Activated CD4-positive, alpha-beta T cell treated with anti-CD3 and anti-CD28 coated beads for 36 hours (primary cell): ENCODE measurements around the gene STAT5A. TPM values are rescaled to one million over a fixed set of nuclear protein-coding genes. Genes with fewer than 3 reads are reported as not detected.
"Not testable (repeated sequence)": the region's sequence is repeated elsewhere in the genome, so short reads cannot be mapped to it uniquely, and the experiment has no call there.

Experiments used
- ATAC-seq: fragments of 200-7000 bp; cut with Tn5 transposase; one replicate; pipeline ENCODE4 v1.10.0; 2021; ENCODE audit warnings: mild to moderate bottlenecking, moderate library complexity
- CTCF ChIA-PET: fragments of 350-600 bp; sonication (Branson Sonifier 250); formaldehyde crosslinking; loops from one replicate; lab custom pipeline; 2021; ENCODE audit warnings: antibody characterized with exemption; lab: Charles Lee
- POLR2A ChIA-PET: fragments of 350-600 bp; sonication (Branson Sonifier 250); formaldehyde crosslinking; loops from one replicate; lab custom pipeline; 2021; ENCODE audit warnings: antibody characterized with exemption, inconsistent platforms; lab: Charles Lee
- DNase-seq: peaks from one replicate; pipeline ENCODE4 v3.0.0-alpha.2; 2020
- H3K27ac Mint-ChIP-seq: one replicate; pipeline ENCODE4 v1.8.0; 2021; ENCODE audit warnings: mixed read lengths
- H3K27me3 Mint-ChIP-seq: one replicate; pipeline ENCODE4 v1.8.0; 2021; ENCODE audit warnings: mixed read lengths
- H3K36me3 Mint-ChIP-seq: one replicate; pipeline ENCODE4 v1.8.0; 2021; ENCODE audit warnings: low read depth, mixed read lengths
- H3K4me1 Mint-ChIP-seq: one replicate; pipeline ENCODE4 v1.8.0; 2021; ENCODE audit warnings: mixed read lengths
- H3K4me3 Mint-ChIP-seq: one replicate; pipeline ENCODE4 v1.8.0; 2021; ENCODE audit warnings: mild to moderate bottlenecking, moderate library complexity, mixed read lengths
- H3K9me3 Mint-ChIP-seq: one replicate; pipeline ENCODE4 v1.8.0; 2021; ENCODE audit warnings: low read depth, mixed read lengths
- intact Hi-C, 2 experiments: fragments of 100-400 bp; cut with DNase I in 1 of 2; cut with micrococcal nuclease in 1 of 2; formaldehyde crosslinking; loops; one replicate each; pipeline versions ENCODE4 v1.14.2 to v1.15.1; 2022 to 2024; cut with DNase I, micrococcal nuclease
- total RNA-seq, 2 experiments: library from RNA; stranded (reverse); gene quantifications; one replicate each; pipeline ENCODE4 v1.2.3, GENCODE V29; 2021

Gene STAT5A
- total RNA-seq, 2 experiments from 2014 or later, result 178 to 203 TPM

DNA sequence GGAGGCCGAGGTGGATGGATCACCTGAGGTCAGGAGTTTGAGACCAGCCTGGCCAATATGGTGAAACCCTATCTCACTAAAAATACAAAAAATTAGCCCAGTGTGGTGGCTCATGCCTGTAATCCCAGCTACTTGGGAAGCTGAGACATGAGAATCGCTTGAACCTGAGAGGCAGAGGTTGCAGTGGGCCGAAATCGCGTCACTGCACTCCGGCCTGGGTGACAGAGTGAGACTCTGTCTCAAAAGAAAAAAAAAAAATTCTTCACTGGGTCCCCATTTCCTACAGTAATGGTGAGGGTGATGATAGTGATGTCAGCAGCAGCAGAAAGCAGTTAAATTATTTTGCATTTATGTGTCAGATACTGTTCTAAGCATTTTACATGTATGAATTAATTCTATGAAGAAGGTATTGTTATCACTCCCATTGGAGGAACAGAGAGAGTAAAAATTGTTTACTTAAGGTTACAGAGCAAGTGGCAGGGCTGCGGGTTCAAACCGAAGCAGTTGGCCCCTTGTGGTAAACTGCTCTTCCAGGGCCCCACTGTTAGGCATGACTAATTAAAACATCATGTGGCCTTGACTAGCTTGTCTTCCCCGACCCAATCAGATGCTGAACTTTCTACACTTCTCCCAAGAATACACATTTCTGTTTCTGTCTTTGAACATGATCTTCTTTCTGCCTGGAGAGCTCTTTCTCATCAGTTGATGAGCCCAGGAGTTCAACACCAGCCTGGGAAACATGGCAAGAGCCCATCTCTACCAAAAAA is 54.1 kb downstream of the STAT5A start:
- H3K4me3 Mint-ChIP-seq, result peak overlapping the region; percentile 53
- ChIA-PET POLR2A (interaction anchor here (0.6 to 1.7 kb wide), 16 partner anchors 9 to 974 kb away, joined by 3 to 25 read pairs (median 6); partner anchors contain the start of genes DNAJC7, RETREG3, STAT3 and TUBG1), CTCF (interaction anchor here (0.6 to 3.8 kb wide), 13 partner anchors 13 to 314 kb away, joined by 3 to 25 read pairs (median 4); partner anchors contain the start of gene STAT3)
- H3K9me3 Mint-ChIP-seq, result no peaks in the 10 kb centered on the region
- ATAC-seq (peak; percentile 71), DNase-seq (peak; percentile 82)
- no peaks in the 10 kb centered on the region for H3K27me3 Mint-ChIP-seq
- peaks cover 78% of the 10 kb centered on the region for H3K36me3 Mint-ChIP-seq
- intact Hi-C loops, result loop anchor here (1.0 to 10.0 kb wide), 3 partner anchors 9 to 332 kb away; partner anchors contain the start of gene PLEKHH3 (in 1 of the 2)
- peaks cover 66% of the 10 kb centered on the region for H3K4me1 Mint-ChIP-seq
- H3K27ac Mint-ChIP-seq, result peak overlapping the region; percentile 98

DNA sequence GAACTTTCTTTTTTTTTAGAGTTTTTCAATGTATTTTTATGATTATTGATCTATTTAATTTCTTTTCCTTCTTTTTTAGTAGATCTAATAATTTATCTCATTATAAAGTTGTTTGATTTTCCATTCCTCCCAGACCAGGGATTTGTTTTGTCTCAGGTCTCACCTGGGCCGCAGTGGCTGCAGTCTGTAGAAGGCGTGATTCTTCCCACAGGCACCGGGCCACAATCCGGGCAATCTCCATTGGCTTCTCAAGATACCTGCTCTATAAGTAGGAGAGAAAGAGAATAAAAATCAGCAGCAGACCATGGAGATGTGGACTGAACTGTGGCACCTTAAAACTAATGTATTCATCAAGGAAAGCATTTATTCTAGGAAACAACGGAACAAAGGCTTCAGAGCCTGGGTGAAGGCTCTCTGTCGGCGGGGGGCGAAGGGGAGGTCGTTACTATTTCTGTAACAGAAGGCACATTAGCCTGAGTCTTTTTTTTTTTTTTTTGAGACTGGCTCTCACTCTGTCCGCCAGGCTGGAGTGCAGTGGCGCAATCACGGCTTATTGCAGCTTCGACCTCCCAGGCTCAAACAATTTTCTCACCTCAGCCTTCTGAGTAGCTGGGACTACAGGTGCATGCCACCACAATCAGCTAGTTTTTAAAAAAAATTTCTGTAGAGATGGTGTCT is 57.2 kb downstream of the STAT5A start:
- Mint-ChIP-seq H3K27ac (no peak overlapping the region), H3K9me3 (no peaks in the 10 kb centered on the region), H3K4me3 (no peak overlapping the region), H3K27me3 (no peaks in the 10 kb centered on the region), H3K4me1 (peaks cover 70% of the 10 kb centered on the region), H3K36me3 (peaks cover 86% of the 10 kb centered on the region)
- DNase-seq (no peak), ATAC-seq (no peak)
- intact Hi-C loops, result loop anchor here in 1 of 2 experiments (10.0 kb wide), 1 partner anchor 329 kb away; the partner anchor contains the start of gene PLEKHH3
- CTCF ChIA-PET, result interaction anchor here (0.8 to 1.3 kb wide), 5 partner anchors 8 to 182 kb away, joined by 3 to 4 read pairs (median 3); no protein-coding TSS in a partner anchor
- POLR2A ChIA-PET, result interaction anchor here (0.7 kb wide), 1 partner anchor 527 kb away, joined by 4 read pairs; no protein-coding TSS in a partner anchor

DNA sequence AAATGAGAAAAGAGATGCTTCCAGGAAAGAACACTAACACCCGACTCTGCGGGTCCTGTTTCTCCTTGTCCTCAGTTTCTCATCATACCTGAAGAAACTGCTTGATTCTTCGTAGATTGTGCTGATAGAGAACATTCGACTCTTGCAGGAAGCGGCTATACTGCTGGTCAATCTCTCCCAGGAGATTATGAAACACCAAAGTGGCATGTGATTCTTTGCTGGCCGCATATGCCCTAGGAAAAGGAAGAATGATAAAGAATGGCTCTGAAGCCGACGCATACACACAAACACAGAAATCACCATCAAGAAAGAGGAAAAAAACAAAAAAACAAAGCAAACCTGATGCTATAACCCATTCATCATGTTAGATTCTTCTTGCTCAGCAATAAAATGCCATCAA is 58.2 kb downstream of the STAT5A start:
- H3K36me3 Mint-ChIP-seq, result peaks cover 83% of the 10 kb centered on the region
- H3K27me3 Mint-ChIP-seq, result no peaks in the 10 kb centered on the region
- no peak for ATAC-seq
- H3K4me3 Mint-ChIP-seq, result no peak overlapping the region
- intact Hi-C loops, result loop anchor here in 1 of 2 experiments (10.0 kb wide), 1 partner anchor 328 kb away; the partner anchor contains the start of gene PLEKHH3
- CTCF ChIA-PET, result interaction anchor here (0.8 to 1.2 kb wide), 3 partner anchors 9 to 181 kb away, joined by 3 to 4 read pairs (median 3); no protein-coding TSS in a partner anchor
- H3K27ac Mint-ChIP-seq, result peak overlapping the region; percentile 13
- no peak for DNase-seq
- POLR2A ChIA-PET, result no interaction called here
- peaks cover 64% of the 10 kb centered on the region for H3K4me1 Mint-ChIP-seq
- H3K9me3 Mint-ChIP-seq, result no peaks in the 10 kb centered on the region

DNA sequence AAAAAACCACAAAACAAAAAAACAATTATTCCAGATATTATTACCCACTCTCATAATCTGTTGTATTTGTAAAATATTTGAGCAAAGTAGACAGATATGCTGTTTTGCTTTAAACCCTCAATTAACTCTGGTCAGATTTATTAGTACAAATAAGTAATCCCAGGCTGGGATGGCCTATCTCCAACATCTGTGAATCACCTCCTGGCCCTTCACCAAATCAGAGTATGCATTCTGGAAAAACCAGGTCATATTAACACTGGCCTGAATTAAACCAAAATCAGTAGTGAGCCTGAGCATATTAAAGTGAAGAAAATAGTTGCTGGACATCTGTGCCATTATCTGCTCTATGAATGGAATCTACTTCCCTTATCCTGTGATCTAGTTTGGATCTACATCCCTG is 58.9 kb downstream of the STAT5A start:
- ATAC-seq (no peak), DNase-seq (no peak)
- intact Hi-C loops, result loop anchor here in 1 of 2 experiments (10.0 kb wide), 1 partner anchor 328 kb away; the partner anchor contains the start of gene PLEKHH3
- Mint-ChIP-seq H3K27ac (peak overlapping the region; percentile 41), H3K36me3 (peaks cover 77% of the 10 kb centered on the region), H3K27me3 (no peaks in the 10 kb centered on the region), H3K4me3 (no peak overlapping the region), H3K4me1 (peaks cover 57% of the 10 kb centered on the region), H3K9me3 (no peaks in the 10 kb centered on the region)
- ChIA-PET POLR2A (no interaction called here), CTCF (no interaction called here)

DNA sequence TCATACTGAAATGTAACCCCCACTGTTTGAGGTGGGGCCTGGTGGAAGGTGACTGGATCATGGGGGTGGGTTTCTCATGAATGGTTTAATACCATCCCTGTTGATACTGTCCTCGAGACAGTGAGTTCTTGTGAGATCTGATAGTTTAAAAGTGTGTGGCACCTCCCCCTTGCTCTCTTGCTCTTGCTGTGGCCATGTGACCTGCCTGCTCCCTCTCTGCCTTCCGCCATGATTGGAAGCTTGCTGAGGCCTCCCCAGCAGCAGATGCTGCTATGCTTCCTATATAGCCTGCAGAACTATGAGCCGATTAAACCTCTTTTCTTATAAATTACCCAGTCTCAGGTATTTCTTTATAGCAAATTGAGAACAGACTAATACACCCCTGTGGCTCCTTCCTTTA is 59.3 kb downstream of the STAT5A start:
- no peak for DNase-seq
- ATAC-seq, result no peak
- Mint-ChIP-seq H3K4me1 (peaks cover 57% of the 10 kb centered on the region), H3K4me3 (no peak overlapping the region), H3K36me3 (peaks cover 74% of the 10 kb centered on the region), H3K9me3 (no peaks in the 10 kb centered on the region), H3K27me3 (no peaks in the 10 kb centered on the region), H3K27ac (peak overlapping the region; percentile 48)
- CTCF ChIA-PET, result no interaction called here
- POLR2A ChIA-PET, result interaction anchor here (1.0 kb wide), 1 partner anchor 52 kb away, joined by 3 read pairs; no protein-coding TSS in a partner anchor
- intact Hi-C loops, result loop anchor here in 1 of 2 experiments (10.0 kb wide), 1 partner anchor 327 kb away; the partner anchor contains the start of gene PLEKHH3

DNA sequence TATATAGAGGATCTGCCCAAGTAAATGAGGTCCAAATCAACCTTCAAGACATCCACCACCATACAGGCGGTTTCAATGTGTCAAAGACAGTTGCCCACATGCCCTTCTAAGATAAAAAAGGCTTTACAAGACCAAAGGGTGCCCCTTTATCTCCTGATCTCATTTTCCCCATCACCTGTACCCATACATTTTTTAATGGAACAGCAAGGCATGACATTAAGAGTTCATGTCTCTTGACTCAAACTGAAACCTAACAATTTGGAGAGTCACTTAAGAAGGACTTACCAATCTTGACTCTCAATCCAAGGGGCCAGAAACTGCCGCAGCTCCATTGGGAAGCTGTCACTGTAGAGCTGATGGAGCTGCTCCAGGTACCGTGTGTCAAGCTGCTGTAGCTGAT is 59.8 kb downstream of the STAT5A start:
- H3K4me3 Mint-ChIP-seq, result no peak overlapping the region
- H3K9me3 Mint-ChIP-seq, result no peaks in the 10 kb centered on the region
- peaks cover 53% of the 10 kb centered on the region for H3K4me1 Mint-ChIP-seq
- H3K27me3 Mint-ChIP-seq, result no peaks in the 10 kb centered on the region
- no peak for DNase-seq
- ATAC-seq, result peak; percentile 14
- CTCF ChIA-PET, result no interaction called here
- POLR2A ChIA-PET, result interaction anchor here (1.0 kb wide), 1 partner anchor 51 kb away, joined by 3 read pairs; no protein-coding TSS in a partner anchor
- peak overlapping the region; percentile 48 for H3K27ac Mint-ChIP-seq
- intact Hi-C loops, result loop anchor here in 1 of 2 experiments (10.0 kb wide), 1 partner anchor 327 kb away; the partner anchor contains the start of gene PLEKHH3
- H3K36me3 Mint-ChIP-seq, result peaks cover 70% of the 10 kb centered on the region

DNA sequence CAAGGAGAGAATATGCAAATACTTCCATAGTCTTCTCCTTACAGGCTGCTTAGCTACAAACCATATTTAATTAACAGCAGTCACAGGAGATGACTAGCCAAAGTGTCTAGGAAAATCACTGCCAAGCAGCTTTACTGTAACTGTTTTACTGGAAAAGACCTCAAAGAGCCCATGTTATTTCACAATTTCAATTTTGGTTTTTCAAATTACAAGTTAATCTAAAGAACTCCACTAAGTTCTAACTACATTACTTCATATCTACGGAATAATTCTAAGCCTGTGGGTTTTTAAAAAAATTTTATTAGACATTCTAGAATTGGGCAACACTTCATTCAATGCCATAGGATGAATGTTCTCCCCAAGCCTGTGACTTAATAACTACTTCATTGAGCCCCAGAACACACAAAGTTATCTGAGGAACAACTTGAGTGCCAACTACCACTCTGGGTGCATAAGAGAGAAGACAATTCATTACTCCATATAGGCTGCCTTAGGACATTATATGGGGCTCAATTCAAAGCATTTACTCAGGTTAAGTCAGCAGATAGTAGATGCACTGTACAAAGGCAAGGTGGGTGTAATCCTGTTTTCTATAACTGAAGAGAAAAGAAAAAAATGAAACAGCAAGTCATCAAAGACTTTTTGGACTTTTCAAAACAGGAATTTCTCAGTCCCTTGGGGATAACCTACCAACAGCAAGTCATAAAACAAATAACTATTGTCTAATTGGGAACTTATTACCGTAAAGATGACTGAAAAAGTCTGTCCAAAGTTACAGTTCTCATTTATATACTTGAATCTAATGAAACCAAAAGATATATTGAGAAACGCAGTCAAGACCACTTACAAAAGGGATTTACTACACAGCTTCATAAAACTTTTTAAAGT is 66.9 kb downstream of the STAT5A start:
- CTCF ChIA-PET, result interaction anchor here (0.6 to 1.0 kb wide), 3 partner anchors 9 to 24 kb away, joined by 3 to 4 read pairs (median 3); no protein-coding TSS in a partner anchor
- peak; percentile 30 for ATAC-seq
- no peak for DNase-seq
- POLR2A ChIA-PET, result interaction anchor here (0.7 kb wide), 1 partner anchor 137 kb away, joined by 3 read pairs; no protein-coding TSS in a partner anchor
- intact Hi-C loops, result no loop called here
- Mint-ChIP-seq H3K27me3 (no peaks in the 10 kb centered on the region), H3K36me3 (peaks cover 28% of the 10 kb centered on the region), H3K4me3 (no peak overlapping the region), H3K27ac (peak overlapping the region; percentile 80), H3K9me3 (no peaks in the 10 kb centered on the region), H3K4me1 (peaks cover 51% of the 10 kb centered on the region)

DNA sequence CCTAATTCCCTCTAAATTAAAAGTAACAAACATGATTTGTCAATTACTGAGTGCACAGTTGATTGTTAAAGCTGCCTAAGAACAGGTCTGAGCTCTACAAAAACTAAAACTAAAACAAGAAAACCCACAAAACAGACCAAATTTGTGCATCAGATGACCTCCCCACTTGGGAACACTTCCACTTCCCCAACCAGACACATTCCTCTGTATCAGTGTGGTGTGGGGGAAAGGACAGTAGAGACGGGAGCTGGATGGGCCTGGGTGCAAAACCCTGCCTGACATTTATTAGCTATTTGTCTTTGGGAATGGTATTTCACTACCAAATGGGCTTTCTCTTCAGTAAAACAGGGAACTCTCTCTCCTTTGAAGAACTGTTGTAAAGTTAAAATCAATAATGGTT is 70.1 kb downstream of the STAT5A start:
- intact Hi-C loops, result no loop called here
- ChIA-PET POLR2A (interaction anchor here (0.9 to 1.7 kb wide), 2 partner anchors 18 to 30 kb away, joined by 3 to 9 read pairs; partner anchors contain the start of gene STAT3), CTCF (interaction anchor here (0.7 to 1.7 kb wide), 11 partner anchors 9 to 136 kb away, joined by 3 to 6 read pairs (median 4); no protein-coding TSS in a partner anchor)
- Mint-ChIP-seq H3K9me3 (no peaks in the 10 kb centered on the region), H3K27me3 (no peaks in the 10 kb centered on the region), H3K4me3 (no peak overlapping the region), H3K36me3 (peaks cover 43% of the 10 kb centered on the region), H3K4me1 (peaks cover 72% of the 10 kb centered on the region), H3K27ac (peak overlapping the region; percentile 51)
- DNase-seq, result no peak
- no peak for ATAC-seq

DNA sequence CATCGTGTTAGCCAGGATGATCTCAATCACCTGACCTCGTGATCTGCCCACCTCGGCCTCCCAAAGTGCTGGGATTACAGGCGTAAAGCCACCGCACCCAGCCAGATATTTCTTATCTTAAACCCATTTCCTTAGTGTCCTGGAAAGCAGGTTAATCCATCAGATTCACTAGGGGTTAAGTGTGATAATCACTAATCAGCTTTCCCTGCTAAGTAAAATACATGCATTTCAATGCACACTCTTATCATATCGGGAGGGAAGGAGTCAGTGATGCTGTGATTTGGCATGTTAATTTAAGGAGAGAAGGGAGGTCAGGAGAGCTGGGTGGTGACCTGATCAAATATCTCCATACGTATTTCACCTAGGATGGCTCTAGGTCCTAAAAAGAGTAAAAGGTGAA is 70.8 kb downstream of the STAT5A start:
- no peak overlapping the region for H3K27ac Mint-ChIP-seq

DNA sequence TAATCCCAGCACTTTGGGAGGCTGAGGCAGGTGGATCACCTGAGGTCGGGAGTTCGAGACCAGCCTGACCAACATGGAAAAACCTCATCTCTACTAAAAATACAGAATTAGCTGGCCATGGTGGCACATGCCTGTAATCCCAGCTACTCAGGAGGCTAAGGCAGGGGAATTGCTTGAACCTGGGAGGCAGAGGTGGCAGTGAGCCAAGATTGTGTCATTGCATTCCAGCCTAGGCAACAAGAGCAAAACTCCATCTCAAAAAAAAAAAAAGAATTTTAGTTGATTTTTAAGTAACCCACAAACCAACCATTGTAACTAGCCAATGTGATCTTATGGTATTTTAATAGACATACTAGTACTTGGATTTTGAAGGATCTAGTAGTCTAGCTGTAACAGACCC is 72.1 kb downstream of the STAT5A start:
- peaks cover 78% of the 10 kb centered on the region for H3K4me1 Mint-ChIP-seq
- ATAC-seq, DNase-seq, CTCF ChIA-PET, H3K4me3 Mint-ChIP-seq, intact Hi-C loops, H3K9me3 Mint-ChIP-seq, H3K27me3 Mint-ChIP-seq: not testable (repeated sequence)
- H3K36me3 Mint-ChIP-seq, result peaks cover 52% of the 10 kb centered on the region
- POLR2A ChIA-PET, result interaction anchor here (0.6 to 0.7 kb wide), 3 partner anchors 26 to 47 kb away, joined by 3 to 8 read pairs (median 3); no protein-coding TSS in a partner anchor
- H3K27ac Mint-ChIP-seq, result peak overlapping the region; percentile 44

More for the DNA sequence above, 70.8 kb downstream of the STAT5A start:
- DNase-seq (no peak), ATAC-seq (no peak)
- intact Hi-C loops, result no loop called here
- CTCF ChIA-PET, result interaction anchor here (0.7 to 1.7 kb wide), 6 partner anchors 10 to 137 kb away, joined by 3 to 6 read pairs (median 4); no protein-coding TSS in a partner anchor
- no peak overlapping the region for H3K4me3 Mint-ChIP-seq
- H3K36me3 Mint-ChIP-seq, result peaks cover 45% of the 10 kb centered on the region
- POLR2A ChIA-PET, result interaction anchor here (0.9 to 1.7 kb wide), 2 partner anchors 19 to 30 kb away, joined by 3 to 9 read pairs; partner anchors contain the start of gene STAT3
- H3K9me3 Mint-ChIP-seq, result no peaks in the 10 kb centered on the region
- H3K4me1 Mint-ChIP-seq, result peaks cover 73% of the 10 kb centered on the region
- no peaks in the 10 kb centered on the region for H3K27me3 Mint-ChIP-seq
